Keratinocyte (primary cell): ENCODE measurements around the gene GLTP. TPM values are rescaled to one million over a fixed set of nuclear protein-coding genes. Genes with fewer than 3 reads are reported as not detected.

ENCODE experiments used
- DNase-seq: peaks from one replicate; pipeline ENCODE4 v3.0.0-alpha.2; 2011; ENCODE audit warnings: low read depth, missing footprints, low spot score
- FAIRE-seq: peaks from 2 replicates; lab custom pipeline; 2011; peaks lifted over from hg19 to GRCh38; lab: Jason Lieb, UNC
- H2AFZ ChIP-seq: 2 replicates; pipeline ENCODE4 v1.6.0; 2012; ENCODE audit warnings: low read length, control low read depth, inconsistent platforms; ENCODE audit not compliant: control insufficient read depth
- H3K27ac ChIP-seq: 2 replicates; pipeline ENCODE4 v1.5.1; 2011; ENCODE audit warnings: low read length; ENCODE audit not compliant: control insufficient read depth, insufficient read depth
- H3K27me3 ChIP-seq: 3 replicates; pipeline ENCODE4 v1.6.0; 2011; ENCODE audit warnings: low read length; ENCODE audit not compliant: control insufficient read depth, insufficient read depth; ENCODE audit errors: extremely low read depth
- H3K36me3 ChIP-seq, 2 experiments: 2 replicates in 1 of 2; 3 replicates in 1 of 2; pipeline ENCODE4 v1.5.1; 2011; ENCODE audit warnings: low read length in 2 of 2, mild to moderate bottlenecking in 1 of 2; ENCODE audit not compliant: control insufficient read depth in 2 of 2, insufficient read depth in 2 of 2; ENCODE audit errors: extremely low read depth in 1 of 2
- H3K4me1 ChIP-seq: 3 replicates; pipeline ENCODE4 v1.5.1; 2011; ENCODE audit warnings: low read length; ENCODE audit not compliant: control insufficient read depth, insufficient read depth; ENCODE audit errors: extremely low read depth
- H3K4me2 ChIP-seq: 3 replicates; pipeline ENCODE4 v1.6.0; 2011; ENCODE audit warnings: low read depth, low read length; ENCODE audit not compliant: control insufficient read depth, insufficient read depth; ENCODE audit errors: extremely low read depth
- H3K4me3 ChIP-seq, 3 experiments: fragments of 200-600 bp in 1 of 3; sonication (generic) in 1 of 3; 2 replicates in 2 of 3; 3 replicates in 1 of 3; pipeline ENCODE4 v1.5.1; 2011 to 2016; ENCODE audit warnings: low read length in 3 of 3, mild to moderate bottlenecking in 3 of 3, control low read depth in 2 of 3, inconsistent platforms in 1 of 3, low read depth in 1 of 3, mixed read lengths in 1 of 3, mixed run types in 1 of 3, moderate library complexity in 1 of 3; ENCODE audit not compliant: control insufficient read depth in 2 of 3, insufficient read depth in 2 of 3; ENCODE audit errors: extremely low read depth in 1 of 3
- H3K79me2 ChIP-seq: 2 replicates; pipeline ENCODE4 v1.6.0; 2012; ENCODE audit warnings: low read length; ENCODE audit not compliant: control insufficient read depth, insufficient read depth
- H3K9ac ChIP-seq: 3 replicates; pipeline ENCODE4 v1.6.0; 2011; ENCODE audit warnings: low read length; ENCODE audit not compliant: control insufficient read depth, insufficient read depth; ENCODE audit errors: extremely low read depth
- H3K9me1 ChIP-seq: 3 replicates; pipeline ENCODE4 v1.6.0; 2011; ENCODE audit warnings: low read length; ENCODE audit not compliant: control insufficient read depth, insufficient read depth; ENCODE audit errors: extremely low read depth
- H3K9me3 ChIP-seq: 2 replicates; pipeline ENCODE4 v1.5.1; 2012; ENCODE audit warnings: low read depth, low read length; ENCODE audit not compliant: control insufficient read depth
- H4K20me1 ChIP-seq: 3 replicates; pipeline ENCODE4 v1.6.0; 2011; ENCODE audit warnings: low read length; ENCODE audit not compliant: control insufficient read depth, insufficient read depth; ENCODE audit errors: extremely low read depth
- EZH2 ChIP-seq: IDR thresholded peaks from one replicate; pipeline ENCODE4 v1.6.1; 2012; ENCODE audit warnings: inconsistent platforms, mild to moderate bottlenecking, low read length, moderate library complexity
- dilution Hi-C: fragments of 300-500 bp; cut with MboI; formaldehyde crosslinking; loops from one replicate; pipeline ENCODE4 v1.7.0; 2020; ENCODE audit warnings: low sequenced_read_pairs; ENCODE audit not compliant: extremely low pct_ligation_motif_present
- polyA plus RNA-seq, 5 experiments: library from polyadenylated mRNA; depleted of rRNA in 3 of 5; stranded (reverse) in 3 of 5; stranded (forward) in 1 of 5; unstranded in 1 of 5; fragments of >200 nt; gene quantifications; 1 replicate in 1 of 5; 2 replicates in 3 of 5; 3 replicates in 1 of 5; pipeline versions ENCODE4 v1.2.1 to v1.2.3, GENCODE V29; 2011 to 2012; ENCODE audit warnings: missing spikeins in 2 of 5, low read depth in 1 of 5, low replicate concordance in 1 of 5
- TF ChIP-seq, protein P1 (sequence below), 3 experiments: IDR thresholded peaks in 1 of 3; conservative IDR thresholded peaks in 1 of 3; optimal IDR thresholded peaks in 1 of 3; 2 replicates in 2 of 3; 3 replicates in 1 of 3; pipeline versions ENCODE3 to v1.5.1; 2011; ENCODE audit warnings: low read length in 3 of 3, mild to moderate bottlenecking in 3 of 3, moderate library complexity in 2 of 3, control low read depth in 1 of 3, inconsistent platforms in 1 of 3; ENCODE audit not compliant: insufficient read depth in 2 of 3; ENCODE audit errors: extremely low read depth in 1 of 3

The GLTP gene
- polyA plus RNA-seq, 1 donor (not counting 4 experiments of a cell fraction or from before 2014, with no cell fraction given), result 54.6 TPM

DNA sequence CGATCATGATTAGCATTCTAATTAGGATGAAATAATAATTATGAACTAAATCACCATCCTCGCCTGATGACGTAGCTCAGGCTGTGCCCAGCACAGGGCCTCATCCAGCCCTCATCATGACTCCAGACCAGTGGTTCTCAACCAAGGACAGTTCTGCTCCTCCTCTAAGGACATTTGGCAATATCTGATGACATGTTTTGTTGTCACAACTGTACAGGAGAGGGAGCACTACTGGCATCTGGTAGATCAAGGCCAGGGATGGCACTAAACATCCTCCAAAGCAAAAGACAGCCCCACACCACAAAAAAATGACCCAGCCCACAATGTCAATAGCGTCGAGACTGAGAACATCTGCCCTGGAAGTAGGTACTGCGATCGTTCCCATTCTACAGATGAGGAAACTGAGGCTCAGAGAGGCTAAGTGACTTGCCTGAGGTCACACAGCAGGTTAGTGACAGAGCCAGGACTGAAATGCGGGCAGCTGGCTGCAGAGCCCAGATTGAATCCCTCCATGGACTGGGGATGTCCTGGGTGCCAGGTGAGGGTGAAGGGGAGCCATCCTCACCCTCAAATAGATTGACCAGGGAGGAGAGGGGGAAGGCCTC lies 62.6 kb downstream of the GLTP start:
- H3K4me1 ChIP-seq, result peaks cover 24% of the 10 kb centered on the region
- no peak overlapping the region for H3K9ac ChIP-seq

DNA sequence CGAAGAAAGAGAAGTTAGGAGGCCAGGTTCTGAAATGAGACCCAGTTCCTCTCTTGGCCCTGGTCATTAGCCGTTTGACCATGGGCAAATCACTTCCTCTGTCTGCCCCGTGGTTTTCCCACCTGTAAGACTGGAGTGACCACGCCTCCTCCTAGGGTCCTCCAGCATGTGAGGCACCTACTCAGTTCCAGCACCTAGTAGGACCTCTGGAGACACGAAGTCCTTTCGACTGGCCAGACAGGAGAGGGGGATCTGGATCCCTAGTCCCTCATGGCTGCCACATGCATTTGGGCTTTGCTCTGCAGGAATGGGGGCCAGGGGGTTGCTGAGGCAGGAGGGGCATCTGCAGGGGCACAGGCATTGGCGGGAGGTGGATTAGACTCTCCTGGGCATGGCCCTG lies 63.5 kb downstream of the GLTP start:
- Histone ChIP-seq H3K4me3 (no peak overlapping the region), H3K27me3 (no peaks in the 10 kb centered on the region), H3K9me1 (peaks cover 2% of the 10 kb centered on the region), H3K79me2 (no peaks in the 10 kb centered on the region), H4K20me1 (no peaks in the 10 kb centered on the region), H3K27ac (no peak overlapping the region), H3K36me3 (no peaks in the 10 kb centered on the region), H3K9me3 (no peaks in the 10 kb centered on the region), H3K4me2 (no peak overlapping the region), H2AFZ (no peak overlapping the region), H3K4me1 (peaks cover 24% of the 10 kb centered on the region), H3K9ac (no peak overlapping the region)
- FAIRE-seq (no peak), DNase-seq (no peak)
- dilution Hi-C loops, result no loop called here
- TF ChIP-seq, protein P1, sequence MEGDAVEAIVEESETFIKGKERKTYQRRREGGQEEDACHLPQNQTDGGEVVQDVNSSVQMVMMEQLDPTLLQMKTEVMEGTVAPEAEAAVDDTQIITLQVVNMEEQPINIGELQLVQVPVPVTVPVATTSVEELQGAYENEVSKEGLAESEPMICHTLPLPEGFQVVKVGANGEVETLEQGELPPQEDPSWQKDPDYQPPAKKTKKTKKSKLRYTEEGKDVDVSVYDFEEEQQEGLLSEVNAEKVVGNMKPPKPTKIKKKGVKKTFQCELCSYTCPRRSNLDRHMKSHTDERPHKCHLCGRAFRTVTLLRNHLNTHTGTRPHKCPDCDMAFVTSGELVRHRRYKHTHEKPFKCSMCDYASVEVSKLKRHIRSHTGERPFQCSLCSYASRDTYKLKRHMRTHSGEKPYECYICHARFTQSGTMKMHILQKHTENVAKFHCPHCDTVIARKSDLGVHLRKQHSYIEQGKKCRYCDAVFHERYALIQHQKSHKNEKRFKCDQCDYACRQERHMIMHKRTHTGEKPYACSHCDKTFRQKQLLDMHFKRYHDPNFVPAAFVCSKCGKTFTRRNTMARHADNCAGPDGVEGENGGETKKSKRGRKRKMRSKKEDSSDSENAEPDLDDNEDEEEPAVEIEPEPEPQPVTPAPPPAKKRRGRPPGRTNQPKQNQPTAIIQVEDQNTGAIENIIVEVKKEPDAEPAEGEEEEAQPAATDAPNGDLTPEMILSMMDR (optimal IDR thresholded peaks at IDR 0.05 in 1 of 3, IDR thresholded peaks at IDR 0.05 in 1 of 3, conservative IDR thresholded peaks at IDR 0.05 in 1 of 3; ENCODE audit: extremely low read depth in 1 of 3, insufficient read depth in 2 of 3, low read length in 3 of 3), result no peak
- TF ChIP-seq EZH2, result no peak

More for the DNA sequence above, 62.6 kb downstream of the GLTP start:
- no peak for FAIRE-seq
- no peak for DNase-seq
- no peak overlapping the region for H3K4me2 ChIP-seq
- H3K27ac ChIP-seq, result no peak overlapping the region
- no peak for TF ChIP-seq EZH2
- TF ChIP-seq, protein P1 (optimal IDR thresholded peaks at IDR 0.05 in 1 of 3, IDR thresholded peaks at IDR 0.05 in 1 of 3, conservative IDR thresholded peaks at IDR 0.05 in 1 of 3; ENCODE audit: extremely low read depth in 1 of 3, insufficient read depth in 2 of 3, low read length in 3 of 3), result no peak
- no peaks in the 10 kb centered on the region for H3K27me3 ChIP-seq
- H3K79me2 ChIP-seq, result no peaks in the 10 kb centered on the region
- peaks cover 2% of the 10 kb centered on the region for H3K9me1 ChIP-seq
- dilution Hi-C loops, result no loop called here
- H4K20me1 ChIP-seq, result no peaks in the 10 kb centered on the region
- H3K4me3 ChIP-seq, result no peak overlapping the region
- H3K9me3 ChIP-seq, result no peaks in the 10 kb centered on the region
- H2AFZ ChIP-seq, result no peak overlapping the region
- no peaks in the 10 kb centered on the region for H3K36me3 ChIP-seq
